MM.1S (cell line): ENCODE results near the gene SLC6A16.
"Not testable (repeated sequence)": the region's sequence is repeated elsewhere in the genome, so short reads cannot be mapped to it uniquely, and the experiment has no call there.

Source experiments
- EZH2 ChIP-seq: fragments of 300-600 bp; sonication (generic); optimal IDR thresholded peaks from 2 replicates; pipeline ENCODE3; 2017; ENCODE audit warnings: low read depth, mild to moderate bottlenecking, antibody characterized with exemption, low read length, mixed read lengths
- EZH2phosphoT487 ChIP-seq: fragments of 300-600 bp; sonication (generic); IDR thresholded peaks from 2 replicates; pipeline ENCODE4 v1.6.1; 2018; ENCODE audit warnings: antibody characterized with exemption, low read length
- TF ChIP-seq, protein P1 (sequence below): fragments of 300-600 bp; sonication (generic); IDR thresholded peaks from 2 replicates; pipeline ENCODE4 v1.5.1; 2016; ENCODE audit warnings: antibody characterized with exemption, low read length, mixed read lengths

DNA sequence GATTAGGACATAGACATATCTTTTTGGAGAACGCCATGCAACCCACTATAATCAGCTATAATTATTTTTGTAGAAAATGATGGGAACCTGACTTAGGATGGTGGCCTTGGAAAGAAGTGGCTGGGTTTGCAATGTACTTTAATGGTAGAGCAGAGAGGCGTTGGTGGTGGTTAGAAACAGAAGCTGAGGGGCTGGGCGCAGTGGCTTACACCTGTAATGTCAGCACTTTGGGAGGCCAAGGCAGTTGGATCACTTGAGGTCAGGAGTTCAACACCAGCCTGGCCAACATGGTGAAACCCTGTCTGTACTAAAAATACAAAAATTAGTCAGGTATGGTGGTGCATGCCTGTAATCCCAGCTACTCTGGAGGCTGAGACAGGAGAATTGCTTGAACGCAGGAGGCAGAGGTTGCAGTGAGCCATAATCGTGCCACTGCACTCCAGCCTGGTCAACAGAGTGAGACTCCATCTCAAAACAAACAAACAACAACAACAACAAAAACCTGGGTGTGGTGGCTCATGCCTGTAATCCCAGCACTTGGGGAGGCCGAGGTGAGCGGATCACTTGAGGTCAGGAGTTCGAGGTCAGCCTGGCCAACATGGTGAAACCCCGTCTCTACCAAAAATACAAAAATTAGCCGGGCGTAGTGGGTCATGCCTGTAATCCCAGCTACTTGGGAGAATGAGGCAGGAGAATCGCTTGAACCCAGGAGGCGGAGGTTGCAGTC lies 7.9 kb upstream of the SLC6A16 start:
- TF ChIP-seq EZH2, EZH2phosphoT487: not testable (repeated sequence)
- TF ChIP-seq, protein P1, sequence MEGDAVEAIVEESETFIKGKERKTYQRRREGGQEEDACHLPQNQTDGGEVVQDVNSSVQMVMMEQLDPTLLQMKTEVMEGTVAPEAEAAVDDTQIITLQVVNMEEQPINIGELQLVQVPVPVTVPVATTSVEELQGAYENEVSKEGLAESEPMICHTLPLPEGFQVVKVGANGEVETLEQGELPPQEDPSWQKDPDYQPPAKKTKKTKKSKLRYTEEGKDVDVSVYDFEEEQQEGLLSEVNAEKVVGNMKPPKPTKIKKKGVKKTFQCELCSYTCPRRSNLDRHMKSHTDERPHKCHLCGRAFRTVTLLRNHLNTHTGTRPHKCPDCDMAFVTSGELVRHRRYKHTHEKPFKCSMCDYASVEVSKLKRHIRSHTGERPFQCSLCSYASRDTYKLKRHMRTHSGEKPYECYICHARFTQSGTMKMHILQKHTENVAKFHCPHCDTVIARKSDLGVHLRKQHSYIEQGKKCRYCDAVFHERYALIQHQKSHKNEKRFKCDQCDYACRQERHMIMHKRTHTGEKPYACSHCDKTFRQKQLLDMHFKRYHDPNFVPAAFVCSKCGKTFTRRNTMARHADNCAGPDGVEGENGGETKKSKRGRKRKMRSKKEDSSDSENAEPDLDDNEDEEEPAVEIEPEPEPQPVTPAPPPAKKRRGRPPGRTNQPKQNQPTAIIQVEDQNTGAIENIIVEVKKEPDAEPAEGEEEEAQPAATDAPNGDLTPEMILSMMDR = not testable (repeated sequence)
